ENCODE data around the gene TMEM243. TPM values are rescaled to one million over a fixed set of nuclear protein-coding genes. Genes with fewer than 3 reads are reported as not detected.

TMEM243 gene
- total and polyA plus RNA-seq, 2 donors (not counting 1 experiment from before 2014, with no cell fraction given): 161 to 164 TPM

DNA sequence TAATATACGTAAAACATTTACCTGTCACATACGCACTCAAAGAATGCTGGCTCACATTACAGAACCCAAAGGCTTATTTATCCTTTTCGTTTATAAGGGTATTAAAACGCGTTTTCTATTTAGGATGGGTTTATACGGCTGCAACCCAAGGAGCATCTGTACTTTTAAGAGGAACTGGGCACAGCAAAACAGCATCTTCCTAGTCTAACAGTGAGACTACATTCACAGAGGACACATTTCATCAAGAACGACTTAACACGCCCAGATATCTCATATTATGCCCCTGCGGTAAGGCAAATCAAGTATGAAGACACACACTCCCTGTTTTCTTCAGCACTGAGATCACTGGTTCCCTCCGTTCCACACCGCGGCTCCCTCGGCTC, 67.8 kb downstream of the TMEM243 start:
- Mint-ChIP-seq H3K4me1 (peaks cover 41% of the 10 kb centered on the region), H3K4me3 (peak overlapping the region; percentile 88), H3K27me3 (no peaks in the 10 kb centered on the region), H3K27ac (peak overlapping the region; percentile 91), H3K9me3 (ENCODE audit: insufficient read depth) (no peaks in the 10 kb centered on the region)
- H3K79me2 ChIP-seq (ENCODE audit: control insufficient read depth, insufficient read depth, low read length): peaks cover 45% of the 10 kb centered on the region
- ATAC-seq (ENCODE audit: low read depth) (peak; percentile 41), DNase-seq (no peak)
- peak overlapping the region; percentile 75 to 97 (median 88) for H3K4me3 ChIP-seq (ENCODE audit: control extremely low read depth in 1 of 5, extremely low read depth in 1 of 5, insufficient read depth in 1 of 5, low read depth in 2 of 5, low read length in 4 of 5)
- 0% methylated on average over 7 of the region's 13 CpGs for WGBS (ENCODE audit: insufficient coverage)
- peak overlapping the region; percentile 87 to 99 for H3K27ac ChIP-seq (ENCODE audit: low read length in 2 of 2)
- no peaks in the 10 kb centered on the region for H3K9me3 ChIP-seq (ENCODE audit: control extremely low read depth in 1 of 3, control insufficient read depth in 2 of 3, insufficient read depth in 1 of 3, low read length in 2 of 3)
- no peaks in the 10 kb centered on the region for H3K27me3 ChIP-seq (replicated peaks in 1 of 4; ENCODE audit: control extremely low read depth in 1 of 4, control insufficient read depth in 3 of 4, insufficient read depth in 4 of 4, low read length in 3 of 4)
- peak overlapping the region; percentile 83 for H3K4me2 ChIP-seq (replicated peaks; ENCODE audit: low read depth, low read length, poor library complexity, severe bottlenecking)
- peaks cover 15% of the 10 kb centered on the region for H4K20me1 ChIP-seq (ENCODE audit: control insufficient read depth, insufficient read depth, low read length, poor library complexity, severe bottlenecking)
- TF ChIP-seq CTCF (IDR thresholded peaks at IDR 0.05) (no peak), EZH2 (IDR thresholded peaks at IDR 0.05; ENCODE audit: borderline replicate concordance, insufficient read depth, low read depth, low read length, poor library complexity, severe bottlenecking) (no peak)
- ChIA-PET CTCF (interaction anchor here (0.9 to 2.7 kb wide), 10 partner anchors 20 to 93 kb away, joined by 3 to 13 read pairs (median 5); partner anchors contain the start of genes ELAPOR2 and TMEM243), POLR2A (interaction anchor here (0.9 to 3.4 kb wide), 4 partner anchors 8 to 96 kb away, joined by 3 to 58 read pairs (median 8); partner anchors contain the start of genes ELAPOR2 and TMEM243)
- peak overlapping the region; percentile 100 for H2AFZ ChIP-seq (ENCODE audit: insufficient read depth, low read depth, low read length, poor library complexity, severe bottlenecking)
- peaks cover 0 to 3% of the 10 kb centered on the region in 2 experiments for H3K36me3 ChIP-seq (replicated peaks in 1 of 2; ENCODE audit: control extremely low read depth in 1 of 2, control insufficient read depth in 1 of 2, extremely low read depth in 1 of 2, insufficient read depth in 2 of 2, low read length in 1 of 2)
- H3K9ac ChIP-seq (ENCODE audit: low read length): peak overlapping the region; percentile 97
- peaks cover 27 to 40% of the 10 kb centered on the region in 2 donors for H3K4me1 ChIP-seq (ENCODE audit: control insufficient read depth in 2 of 2, insufficient read depth in 2 of 2, low read length in 2 of 2)
- intact Hi-C loops (cut with micrococcal nuclease): loop anchor here (1.0 to 10.0 kb wide), 6 partner anchors 69 to 1071 kb away; partner anchors contain the start of genes ABCB4, CROT, DBF4 and ELAPOR2
